Right ventricle myocardium inferior (tissue), 1 donor: ENCODE results near the gene MTHFSD. TPM values are rescaled to one million over a fixed set of nuclear protein-coding genes. Genes with fewer than 3 reads are reported as not detected.

Experiments
- ATAC-seq: fragments of 200-7000 bp; cut with Tn5 transposase; one replicate; pipeline ENCODE4 v1.9.1; 2020; ENCODE audit warnings: mild to moderate bottlenecking, moderate library complexity
- DNase-seq: peaks from one replicate; pipeline ENCODE4 v3.0.0; 2021; ENCODE audit errors: missing footprints
- intact Hi-C: fragments of 100-400 bp; cut with DNase I; formaldehyde crosslinking; loops from one replicate; pipeline ENCODE4 v1.11.0; 2022
- total RNA-seq: library from RNA; stranded (reverse); fragmentation: NEBNext Ultra II Directional; extraction: Animal tissue kit (Norgen Biotek cat#: 25700); gene quantifications from one replicate; pipeline ENCODE4 v1.2.1, GENCODE V29; 2021
- donor health status: DM: no; HTN: yes; CAD: no; lungs with severe emphysema.

The MTHFSD gene
- total RNA-seq, 1 donor from 2014 or later = 10.0 TPM

- DNase-seq = no peak
- intact Hi-C loops = loop anchor here (2.0 kb wide), 1 partner anchor 55 kb away; no protein-coding TSS in a partner anchor
- ATAC-seq = peak; percentile 28
Observed at GRCh38 chr16:86585821-86586611, 31.0 kb upstream of the MTHFSD start.

GRCh38 chr16:86584726-86585721 lies 30.0 kb upstream of the MTHFSD start:
- intact Hi-C loops = no loop called here
- ATAC-seq (no peak), DNase-seq (no peak)

- intact Hi-C loops = no loop called here
- DNase-seq (no peak), ATAC-seq (no peak)
Observed at GRCh38 chr16:86584071-86584685, 29.1 kb upstream of the MTHFSD start.

- intact Hi-C loops = no loop called here
- DNase-seq (no peak), ATAC-seq (no peak)
Observed at GRCh38 chr16:86581458-86581857, 26.4 kb upstream of the MTHFSD start.

GRCh38 chr16:86580791-86581170 lies 25.7 kb upstream of the MTHFSD start:
- no peak for DNase-seq
- intact Hi-C loops = no loop called here
- no peak for ATAC-seq

- ATAC-seq (no peak), DNase-seq (no peak)
- intact Hi-C loops = no loop called here
Observed at GRCh38 chr16:86580063-86580790, 25.2 kb upstream of the MTHFSD start.

- intact Hi-C loops = loop anchor here (5.0 kb wide), 1 partner anchor 88 kb away; no protein-coding TSS in a partner anchor
- DNase-seq = no peak
- no peak for ATAC-seq
Observed at GRCh38 chr16:86579268-86580062, 24.4 kb upstream of the MTHFSD start.

- ATAC-seq (no peak), DNase-seq (no peak)
- intact Hi-C loops = loop anchor here (5.0 kb wide), 1 partner anchor 89 kb away; no protein-coding TSS in a partner anchor
Observed at GRCh38 chr16:86578611-86579267, 23.7 kb upstream of the MTHFSD start.

- intact Hi-C loops = loop anchor here (5.0 kb wide), 1 partner anchor 89 kb away; no protein-coding TSS in a partner anchor
- DNase-seq (no peak), ATAC-seq (no peak)
Observed at GRCh38 chr16:86578061-86578599, 23.1 kb upstream of the MTHFSD start, which contains the start of gene FOXL1. TSS of gene FOXL1 (plus strand) at chr16:86578549. CDS start at chr16:86578724, 175 bp downstream.

- intact Hi-C loops = loop anchor here (5.0 kb wide), 1 partner anchor 90 kb away; no protein-coding TSS in a partner anchor
Observed at GRCh38 chr16:86577314-86577971, 22.4 kb upstream of the MTHFSD start.

GRCh38 chr16:86576591-86577313 lies 21.7 kb upstream of the MTHFSD start:
- ATAC-seq (no peak), DNase-seq (no peak)
- intact Hi-C loops = loop anchor here (5.0 kb wide), 1 partner anchor 91 kb away; no protein-coding TSS in a partner anchor

More at GRCh38 chr16:86577314-86577971, 22.4 kb upstream of the MTHFSD start:
- ATAC-seq (no peak), DNase-seq (no peak)

- peak; percentile 89 for DNase-seq
- intact Hi-C loops = loop anchor here (5.0 kb wide), 1 partner anchor 91 kb away; no protein-coding TSS in a partner anchor
- peak; percentile 92 for ATAC-seq
Observed at GRCh38 chr16:86575754-86576557, 20.9 kb upstream of the MTHFSD start.

GRCh38 chr16:86575095-86575685 lies 20.2 kb upstream of the MTHFSD start:
- peak; percentile 4 for ATAC-seq

GRCh38 chr16:86574646-86575045 lies 19.6 kb upstream of the MTHFSD start:
- ATAC-seq = no peak
- intact Hi-C loops = loop anchor here (5.0 kb wide), 2 partner anchors 93 to 108 kb away; no protein-coding TSS in a partner anchor
- DNase-seq = no peak

More at GRCh38 chr16:86575095-86575685, 20.2 kb upstream of the MTHFSD start:
- no peak for DNase-seq
- intact Hi-C loops = loop anchor here (5.0 kb wide), 1 partner anchor 92 kb away; no protein-coding TSS in a partner anchor
